Esophagus squamous epithelium (tissue), 4 donors: ENCODE data around the gene SMIM36.

Experiments
- POLR2A ChIP-seq, 4 donors: fragments of 450-650 bp; IDR thresholded peaks; one replicate each; pipeline ENCODE4 v1.6.1; 2017; ENCODE audit warnings: antibody characterized with exemption in 4 of 4, mild to moderate bottlenecking in 4 of 4, moderate library complexity in 3 of 4
- TF ChIP-seq, protein P1 (sequence below), 6 experiments: fragments of 450-650 bp in 4 of 6; fragments of 200-600 bp in 2 of 6; sonication (generic) in 2 of 6; IDR thresholded peaks; one replicate each; pipeline ENCODE4 v1.5.1; 2016 to 2019; ENCODE audit warnings: antibody characterized with exemption in 6 of 6, mild to moderate bottlenecking in 4 of 6, moderate library complexity in 4 of 6

DNA sequence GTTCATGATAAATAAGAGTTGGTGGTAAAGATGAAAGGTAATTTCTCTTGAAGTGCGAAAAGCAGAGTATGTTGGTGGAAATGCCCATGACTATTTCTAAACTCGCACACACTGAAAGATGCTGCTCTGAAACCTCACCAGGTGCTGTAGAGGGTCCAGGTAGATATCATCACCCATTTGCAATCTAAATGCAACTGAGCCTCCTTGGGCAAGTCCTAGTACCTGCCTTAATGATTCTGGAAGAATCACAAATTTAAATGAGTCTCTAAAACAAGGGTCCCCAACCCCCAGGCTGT lies 83.7 kb downstream of the SMIM36 start:
- TF ChIP-seq, protein P1, sequence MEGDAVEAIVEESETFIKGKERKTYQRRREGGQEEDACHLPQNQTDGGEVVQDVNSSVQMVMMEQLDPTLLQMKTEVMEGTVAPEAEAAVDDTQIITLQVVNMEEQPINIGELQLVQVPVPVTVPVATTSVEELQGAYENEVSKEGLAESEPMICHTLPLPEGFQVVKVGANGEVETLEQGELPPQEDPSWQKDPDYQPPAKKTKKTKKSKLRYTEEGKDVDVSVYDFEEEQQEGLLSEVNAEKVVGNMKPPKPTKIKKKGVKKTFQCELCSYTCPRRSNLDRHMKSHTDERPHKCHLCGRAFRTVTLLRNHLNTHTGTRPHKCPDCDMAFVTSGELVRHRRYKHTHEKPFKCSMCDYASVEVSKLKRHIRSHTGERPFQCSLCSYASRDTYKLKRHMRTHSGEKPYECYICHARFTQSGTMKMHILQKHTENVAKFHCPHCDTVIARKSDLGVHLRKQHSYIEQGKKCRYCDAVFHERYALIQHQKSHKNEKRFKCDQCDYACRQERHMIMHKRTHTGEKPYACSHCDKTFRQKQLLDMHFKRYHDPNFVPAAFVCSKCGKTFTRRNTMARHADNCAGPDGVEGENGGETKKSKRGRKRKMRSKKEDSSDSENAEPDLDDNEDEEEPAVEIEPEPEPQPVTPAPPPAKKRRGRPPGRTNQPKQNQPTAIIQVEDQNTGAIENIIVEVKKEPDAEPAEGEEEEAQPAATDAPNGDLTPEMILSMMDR (IDR thresholded peaks at IDR 0.05): no peak
- no peak for TF ChIP-seq POLR2A (IDR thresholded peaks at IDR 0.05)
